T-cell (primary cell): ENCODE data around the gene PTPRM. TPM values are rescaled to one million over a fixed set of nuclear protein-coding genes. Genes with fewer than 3 reads are reported as not detected.

Source experiments
- ATAC-seq, 4 experiments: fragments of 200-7000 bp in 3 of 4; fragments of 150-1000 bp in 1 of 4; cut with Tn5 transposase; replicated peaks in 1 of 4; 1 replicate in 3 of 4; 2 replicates in 1 of 4; pipeline ENCODE4 v1.10.0; 2021; ENCODE audit warnings: moderate library complexity in 3 of 4, mild to moderate bottlenecking in 2 of 4, moderate number of reproducible peaks in 1 of 4
- CTCF ChIA-PET, 2 donors: fragments of 300-600 bp; sonication (Branson Sonifier 250); formaldehyde crosslinking; loops; one replicate each; lab custom pipeline; 2022; ENCODE audit warnings: antibody characterized with exemption in 2 of 2; lab: Charles Lee
- POLR2A ChIA-PET, 2 donors: fragments of 300-600 bp; sonication (Branson Sonifier 250); formaldehyde crosslinking; loops; one replicate each; lab custom pipeline; 2022; ENCODE audit warnings: antibody characterized with exemption in 2 of 2; lab: Charles Lee
- DNase-seq, 35 experiments: peaks; one replicate each; pipeline versions ENCODE4 v3.0.0 to v3.0.0-alpha.2; 2013 to 2023
- H3K27ac ChIP-seq: one replicate; pipeline ENCODE4 v1.5.1; 2013; ENCODE audit warnings: low read length
- H3K27me3 ChIP-seq, 2 experiments: replicated peaks in 1 of 2; 1 replicate in 1 of 2; 2 replicates in 1 of 2; pipeline versions ENCODE4 v1.6.1 to v1.7.0; 2013; ENCODE audit warnings: low read length in 1 of 2, mixed read lengths in 1 of 2; ENCODE audit not compliant: control insufficient read depth in 2 of 2, insufficient read depth in 2 of 2; ENCODE audit errors: extremely low read depth in 1 of 2
- H3K36me3 ChIP-seq, 2 donors: 1 replicate in 1 of 2; 2 replicates in 1 of 2; pipeline versions ENCODE4 v1.6.1 to v1.7.0; 2013; ENCODE audit warnings: low read length in 1 of 2; ENCODE audit not compliant: control insufficient read depth in 2 of 2, insufficient read depth in 1 of 2; ENCODE audit errors: extremely low read depth in 1 of 2
- H3K4me1 ChIP-seq, 2 experiments: 1 replicate in 1 of 2; 2 replicates in 1 of 2; pipeline versions ENCODE4 v1.6.1 to v1.7.0; 2013; ENCODE audit warnings: low read length in 2 of 2, mixed read lengths in 1 of 2; ENCODE audit not compliant: insufficient read depth in 2 of 2, control insufficient read depth in 1 of 2; ENCODE audit errors: extremely low read depth in 1 of 2
- H3K4me3 ChIP-seq, 2 donors: 1 replicate in 1 of 2; 2 replicates in 1 of 2; pipeline versions ENCODE4 v1.5.1 to v1.7.0; 2013; ENCODE audit warnings: mild to moderate bottlenecking in 2 of 2, low read length in 1 of 2, moderate library complexity in 1 of 2; ENCODE audit not compliant: control insufficient read depth in 1 of 2; ENCODE audit errors: extremely low read depth in 1 of 2
- H3K9me3 ChIP-seq: 2 replicates; pipeline ENCODE4 v1.7.0; 2013
- H3K27ac Mint-ChIP-seq, 2 donors: one replicate each; pipeline ENCODE4 v1.8.0; 2020 to 2021; ENCODE audit warnings: mild to moderate bottlenecking in 2 of 2, mixed read lengths in 2 of 2
- H3K27me3 Mint-ChIP-seq, 2 donors: one replicate each; pipeline ENCODE4 v1.8.0; 2021 to 2022; ENCODE audit warnings: mixed read lengths in 2 of 2
- H3K36me3 Mint-ChIP-seq: one replicate; pipeline ENCODE4 v1.8.0; 2021; ENCODE audit warnings: mixed read lengths
- H3K4me1 Mint-ChIP-seq, 3 donors: one replicate each; pipeline ENCODE4 v1.8.0; 2020 to 2022; ENCODE audit warnings: mixed read lengths in 3 of 3, mild to moderate bottlenecking in 1 of 3
- H3K4me3 Mint-ChIP-seq, 3 donors: one replicate each; pipeline ENCODE4 v1.8.0; 2020 to 2022; ENCODE audit warnings: mild to moderate bottlenecking in 3 of 3, mixed read lengths in 3 of 3, moderate library complexity in 3 of 3
- H3K9me3 Mint-ChIP-seq, 3 donors: one replicate each; pipeline ENCODE4 v1.8.0; 2020 to 2022; ENCODE audit warnings: mixed read lengths in 3 of 3
- WGBS: methylation state at CpG from one replicate; pipeline ENCODE4 v1.1.5; 2013; ENCODE audit warnings: missing lambda C conversion rate; ENCODE audit not compliant: insufficient coverage; 5-methylcytosine and 5-hydroxymethylcytosine counted together
- total RNA-seq, 35 experiments: library from RNA in 6 of 35; stranded (reverse) in 6 of 35; fragments of 120-200 nt in 1 of 35; gene quantifications; one replicate each; pipeline versions ENCODE4 v1.2.1 to v1.2.4 and lab custom pipeline; 2013 to 2026

The PTPRM gene
- total RNA-seq, 5 donors from 2014 or later (not counting 1 experiment from before 2014, with no cell fraction given) = 4.1 to 47.4 (median 7.1) TPM

- no peak for ATAC-seq
- Mint-ChIP-seq H3K9me3 (no peaks in the 10 kb centered on the region), H3K27me3 (no peaks in the 10 kb centered on the region), H3K4me1 (peaks cover 0 to 31% (median 18%) of the 10 kb centered on the region in 3 donors), H3K36me3 (no peaks in the 10 kb centered on the region), H3K27ac (peak overlapping the region; percentile 25 to 32), H3K4me3 (peak overlapping the region in 2 of 3 donors; percentile 40 to 61)
- peak in 1 of 35 experiments; percentile 35 for DNase-seq
- WGBS = 70% methylated on average over 2 of the region's 8 CpGs
- POLR2A ChIA-PET = no interaction called here
- CTCF ChIA-PET = no interaction called here
- peak overlapping the region; percentile 26 for H3K27ac ChIP-seq
- peaks cover 0 to 10% of the 10 kb centered on the region in 2 experiments for H3K4me1 ChIP-seq
- no peaks in the 10 kb centered on the region for H3K27me3 ChIP-seq
- no peaks in the 10 kb centered on the region for H3K9me3 ChIP-seq
- no peak overlapping the region for H3K4me3 ChIP-seq
- no peaks in the 10 kb centered on the region for H3K36me3 ChIP-seq
Measured at GRCh38 chr18:7953095-7953958, 386.2 kb downstream of the PTPRM start.

- Histone ChIP-seq H3K27me3 (no peaks in the 10 kb centered on the region), H3K4me1 (peaks cover 0 to 10% of the 10 kb centered on the region in 2 experiments), H3K27ac (no peak overlapping the region), H3K36me3 (no peaks in the 10 kb centered on the region), H3K9me3 (no peaks in the 10 kb centered on the region), H3K4me3 (no peak overlapping the region)
- ChIA-PET CTCF (no interaction called here), POLR2A (interaction anchor here in 1 of 2 donors (0.6 kb wide), 1 partner anchor 142 kb away, joined by 6 read pairs; no protein-coding TSS in a partner anchor)
- no peak for ATAC-seq
- H3K4me1 Mint-ChIP-seq = peaks cover 0 to 32% (median 20%) of the 10 kb centered on the region in 3 donors
- H3K4me3 Mint-ChIP-seq = peak overlapping the region in 1 of 3 donors; percentile 61
- no CpG with 5 or more reads among the region's 1 CpG for WGBS
- H3K36me3 Mint-ChIP-seq = no peaks in the 10 kb centered on the region
- no peak overlapping the region for H3K27ac Mint-ChIP-seq
- DNase-seq = peak in 1 of 35 experiments; percentile 18
- no peaks in the 10 kb centered on the region for H3K27me3 Mint-ChIP-seq
- no peaks in the 10 kb centered on the region for H3K9me3 Mint-ChIP-seq
Measured at GRCh38 chr18:7954238-7954637, 387.1 kb downstream of the PTPRM start.

- WGBS = 90% methylated on average over 6 of the region's 7 CpGs
- CTCF ChIA-PET = no interaction called here
- Mint-ChIP-seq H3K27ac (no peak overlapping the region), H3K9me3 (no peaks in the 10 kb centered on the region), H3K36me3 (no peaks in the 10 kb centered on the region), H3K4me3 (no peak overlapping the region), H3K27me3 (no peaks in the 10 kb centered on the region), H3K4me1 (peaks cover 0 to 34% (median 20%) of the 10 kb centered on the region in 3 donors)
- peaks cover 0 to 10% of the 10 kb centered on the region in 2 experiments for H3K4me1 ChIP-seq
- POLR2A ChIA-PET = no interaction called here
- no peaks in the 10 kb centered on the region for H3K36me3 ChIP-seq
- DNase-seq (no peak), ATAC-seq (no peak)
- H3K27me3 ChIP-seq = no peaks in the 10 kb centered on the region
- no peak overlapping the region for H3K27ac ChIP-seq
- H3K4me3 ChIP-seq = no peak overlapping the region
- no peaks in the 10 kb centered on the region for H3K9me3 ChIP-seq
Measured at GRCh38 chr18:7955175-7955574, 388.1 kb downstream of the PTPRM start.

GRCh38 chr18:7957297-7957696 lies 390.2 kb downstream of the PTPRM start:
- peak in 2 of 35 experiments; percentile 9 to 40 for DNase-seq
- Histone ChIP-seq H3K9me3 (no peaks in the 10 kb centered on the region), H3K4me1 (peaks cover 0 to 10% of the 10 kb centered on the region in 2 experiments), H3K36me3 (no peaks in the 10 kb centered on the region), H3K4me3 (no peak overlapping the region), H3K27ac (peak overlapping the region; percentile 76), H3K27me3 (no peaks in the 10 kb centered on the region)
- peak overlapping the region; percentile 88 for H3K27ac Mint-ChIP-seq
- H3K9me3 Mint-ChIP-seq = no peaks in the 10 kb centered on the region
- no peaks in the 10 kb centered on the region for H3K27me3 Mint-ChIP-seq
- POLR2A ChIA-PET = no interaction called here
- ATAC-seq = peak in 1 of 4 experiments; percentile 45
- H3K4me3 Mint-ChIP-seq = peak overlapping the region in 2 of 3 donors; percentile 37 to 69
- peaks cover 0 to 28% (median 20%) of the 10 kb centered on the region in 3 donors for H3K4me1 Mint-ChIP-seq
- CTCF ChIA-PET = no interaction called here
- 67% methylated on average over 3 of the region's 3 CpGs for WGBS
- no peaks in the 10 kb centered on the region for H3K36me3 Mint-ChIP-seq

GRCh38 chr18:7958081-7958896 lies 391.2 kb downstream of the PTPRM start:
- peak in 1 of 4 experiments; percentile 42 for ATAC-seq
- POLR2A ChIA-PET = no interaction called here
- no peaks in the 10 kb centered on the region for H3K27me3 Mint-ChIP-seq
- 56% methylated on average over 3 of the region's 4 CpGs for WGBS
- no peaks in the 10 kb centered on the region for H3K36me3 Mint-ChIP-seq
- peaks cover 0 to 23% (median 16%) of the 10 kb centered on the region in 3 donors for H3K4me1 Mint-ChIP-seq
- no peaks in the 10 kb centered on the region for H3K9me3 Mint-ChIP-seq
- H3K27me3 ChIP-seq = no peaks in the 10 kb centered on the region
- H3K4me3 Mint-ChIP-seq = peak overlapping the region; percentile 39 to 74 (median 61)
- no peaks in the 10 kb centered on the region for H3K9me3 ChIP-seq
- peak in 1 of 35 experiments; percentile 27 for DNase-seq
- peak overlapping the region; percentile 90 to 93 for H3K27ac Mint-ChIP-seq
- CTCF ChIA-PET = no interaction called here
- H3K27ac ChIP-seq = peak overlapping the region; percentile 76
- H3K4me1 ChIP-seq = peaks cover 0 to 7% of the 10 kb centered on the region in 2 experiments
- no peaks in the 10 kb centered on the region for H3K36me3 ChIP-seq
- no peak overlapping the region for H3K4me3 ChIP-seq

GRCh38 chr18:7958897-7959146 lies 391.7 kb downstream of the PTPRM start:
- no peaks in the 10 kb centered on the region for H3K27me3 ChIP-seq
- peak overlapping the region; percentile 39 to 74 (median 61) for H3K4me3 Mint-ChIP-seq
- H3K27ac Mint-ChIP-seq = peak overlapping the region; percentile 90 to 93
- ATAC-seq (peak in 1 of 4 experiments; percentile 32), DNase-seq (no peak)
- ChIA-PET POLR2A (no interaction called here), CTCF (interaction anchor here in 1 of 2 donors (0.6 kb wide), 1 partner anchor 17 kb away, joined by 6 read pairs; no protein-coding TSS in a partner anchor)
- peaks cover 0 to 12% of the 10 kb centered on the region in 2 experiments for H3K4me1 ChIP-seq
- H3K27ac ChIP-seq = peak overlapping the region; percentile 76
- H3K27me3 Mint-ChIP-seq = no peaks in the 10 kb centered on the region
- H3K4me1 Mint-ChIP-seq = peaks cover 0 to 19% (median 12%) of the 10 kb centered on the region in 3 donors
- no peaks in the 10 kb centered on the region for H3K9me3 ChIP-seq
- 50% methylated on average over 1 of the region's 1 CpG for WGBS
- H3K4me3 ChIP-seq = no peak overlapping the region
- H3K36me3 Mint-ChIP-seq = no peaks in the 10 kb centered on the region
- no peaks in the 10 kb centered on the region for H3K9me3 Mint-ChIP-seq
- H3K36me3 ChIP-seq = no peaks in the 10 kb centered on the region
